ENCODE results near the gene TMEM182.

TMEM182 gene

GRCh38 chr2:102803041-102803896 lies 41.4 kb downstream of the TMEM182 start:
- DNase-seq = no peak

- DNase-seq = no peak
Observed at GRCh38 chr2:102803897-102804217, 42.0 kb downstream of the TMEM182 start.

GRCh38 chr2:102806250-102806837 lies 44.5 kb downstream of the TMEM182 start:
- peak; percentile 50 for DNase-seq

- DNase-seq = no peak
Observed at GRCh38 chr2:102809291-102810189, 47.7 kb downstream of the TMEM182 start.

GRCh38 chr2:102815285-102815684 lies 53.5 kb downstream of the TMEM182 start:
- DNase-seq = no peak

GRCh38 chr2:102826904-102827303 lies 65.1 kb downstream of the TMEM182 start:
- peak; percentile 83 for DNase-seq

GRCh38 chr2:102832789-102833188 lies 71.0 kb downstream of the TMEM182 start:
- DNase-seq = no peak

- no peak for DNase-seq
Observed at GRCh38 chr2:102834523-102835273, 72.9 kb downstream of the TMEM182 start.

GRCh38 chr2:102837626-102838198 lies 75.9 kb downstream of the TMEM182 start:
- DNase-seq = no peak

GRCh38 chr2:102839668-102840388 lies 78.0 kb downstream of the TMEM182 start:
- peak; percentile 61 for DNase-seq

- peak; percentile 66 for DNase-seq
Observed at GRCh38 chr2:102841107-102841840, 79.4 kb downstream of the TMEM182 start.

GRCh38 chr2:102843764-102844443 lies 82.1 kb downstream of the TMEM182 start:
- no peak for DNase-seq

GRCh38 chr2:102844911-102845310 lies 83.1 kb downstream of the TMEM182 start:
- no peak for DNase-seq

- DNase-seq = peak; percentile 4
Observed at GRCh38 chr2:102848366-102848839, 86.6 kb downstream of the TMEM182 start.

GRCh38 chr2:102850888-102851287 lies 89.1 kb downstream of the TMEM182 start:
- no peak for DNase-seq

- DNase-seq = no peak
Observed at GRCh38 chr2:102852867-102853266, 91.0 kb downstream of the TMEM182 start.
